NB4 (cell line): Measurements from ENCODE around the gene SHC2.
"Not testable (repeated sequence)": the region's sequence is repeated elsewhere in the genome, so short reads cannot be mapped to it uniquely, and the experiment has no call there.

ENCODE experiments used
- DNase-seq: peaks from one replicate; pipeline ENCODE4 v3.0.0; 2010; ENCODE audit warnings: low read depth
- H3K4me3 ChIP-seq: one replicate; pipeline ENCODE4 v1.5.1; 2011; ENCODE audit warnings: mild to moderate bottlenecking, low read depth, low read length, moderate library complexity
- CTCF ChIP-seq: IDR thresholded peaks from one replicate; pipeline ENCODE4 v1.5.1; 2012; ENCODE audit warnings: low read depth, low read length
- MAX ChIP-seq: IDR thresholded peaks from 2 replicates; pipeline ENCODE4 v1.6.1; 2011; ENCODE audit warnings: low read depth, low read length
- MYC ChIP-seq: IDR thresholded peaks from 2 replicates; pipeline ENCODE4 v1.6.1; 2011; ENCODE audit warnings: low read depth, low read length
- POLR2A ChIP-seq: IDR thresholded peaks from 2 replicates; pipeline ENCODE4 v1.6.1; 2011; ENCODE audit warnings: mild to moderate bottlenecking; ENCODE audit not compliant: insufficient read length; ENCODE audit errors: extremely low read depth

Gene SHC2

GRCh38 chr19:482186-483041, 21.6 kb upstream of the SHC2 start:
- TF ChIP-seq CTCF = no peak
- TF ChIP-seq POLR2A = no peak
- TF ChIP-seq MAX = no peak
- no peak for TF ChIP-seq MYC
- no peak for DNase-seq
- H3K4me3 ChIP-seq = no peak overlapping the region

- DNase-seq = not testable (repeated sequence)
Observed at GRCh38 chr19:481100-481499, 20.3 kb upstream of the SHC2 start.

GRCh38 chr19:480016-480855, 19.4 kb upstream of the SHC2 start:
- H3K4me3 ChIP-seq = no peak overlapping the region
- TF ChIP-seq MAX (no peak), POLR2A (no peak), MYC (no peak), CTCF (peak; percentile 27)
- peak; percentile 46 for DNase-seq

More at GRCh38 chr19:481100-481499, 20.3 kb upstream of the SHC2 start:
- H3K4me3 ChIP-seq = not testable (repeated sequence)

GRCh38 chr19:478976-479375, 18.1 kb upstream of the SHC2 start:
- DNase-seq = no peak
- no peak overlapping the region for H3K4me3 ChIP-seq
- TF ChIP-seq CTCF (no peak), POLR2A (no peak), MAX (no peak), MYC (no peak)

DNA sequence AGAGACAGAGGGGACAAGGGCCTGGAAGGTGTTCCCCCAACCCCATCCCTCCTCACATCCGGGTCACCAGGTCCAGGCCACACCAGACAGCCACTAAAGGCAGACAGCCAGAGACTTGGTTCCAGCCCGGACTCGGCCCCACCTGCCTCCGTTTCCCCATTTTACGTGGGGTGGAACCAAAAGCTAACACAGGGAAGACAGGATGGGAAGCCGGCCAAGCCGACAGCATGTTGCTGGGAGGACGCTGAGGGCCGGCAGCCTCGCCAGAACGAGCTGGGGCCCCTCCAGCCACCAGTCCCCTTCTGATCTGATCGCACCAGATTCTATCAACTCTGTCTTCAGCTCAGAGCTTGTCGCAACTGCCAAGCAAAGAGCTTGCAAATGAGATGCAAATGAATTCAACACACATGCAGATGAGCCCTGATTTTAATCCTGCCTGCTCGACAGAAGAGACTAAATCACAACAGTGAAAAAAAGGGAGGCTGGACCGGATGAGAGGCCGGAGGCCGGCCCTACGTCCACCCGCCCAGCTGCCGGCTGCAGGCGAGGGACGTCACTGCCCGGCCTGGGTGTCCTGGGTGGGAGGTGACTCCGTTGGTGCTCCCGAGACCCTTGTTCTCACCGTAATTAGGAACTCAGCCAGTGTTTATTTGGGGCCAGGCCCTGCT, 17.5 kb upstream of the SHC2 start:
- no peak overlapping the region for H3K4me3 ChIP-seq
- DNase-seq = no peak
- no peak for TF ChIP-seq CTCF

DNA sequence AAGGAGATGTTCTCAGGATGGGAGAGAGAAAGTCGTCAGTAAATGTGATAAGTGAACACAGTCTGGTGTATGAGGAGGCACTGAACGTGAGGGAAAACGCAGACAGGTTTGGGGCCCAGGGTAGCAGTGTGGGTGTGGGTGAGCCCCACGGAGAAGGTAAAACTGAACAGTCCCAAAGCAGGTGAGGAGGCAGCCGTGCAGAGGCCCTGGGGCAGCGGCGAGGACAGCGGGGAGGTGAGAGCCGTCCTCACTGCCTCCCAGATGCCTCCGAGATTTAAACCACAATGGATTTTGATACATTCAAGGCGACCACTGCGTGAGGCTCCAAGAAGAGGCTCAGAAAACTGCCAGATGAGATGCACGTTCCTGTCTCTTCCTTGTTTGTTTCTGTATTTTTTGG, 14.5 kb upstream of the SHC2 start:
- DNase-seq = no peak
- no peak for TF ChIP-seq MAX
- no peak for TF ChIP-seq POLR2A
- no peak for TF ChIP-seq MYC
- TF ChIP-seq CTCF = no peak
- no peak overlapping the region for H3K4me3 ChIP-seq
